Measurements from ENCODE around the gene RCBTB2.

Gene RCBTB2

GRCh38 chr13:48563626-48564025 is 30.7 kb upstream of the RCBTB2 start:
- no peak for DNase-seq (ENCODE audit: low spot score)

- DNase-seq (ENCODE audit: low spot score) = no peak
These were observed 29.6 kb upstream of the RCBTB2 start for GRCh38 chr13:48562296-48563066.

- no peak for DNase-seq (ENCODE audit: low spot score)
These were observed 28.8 kb upstream of the RCBTB2 start for GRCh38 chr13:48561466-48562235.

- DNase-seq (ENCODE audit: low spot score) = no peak
These were observed 27.9 kb upstream of the RCBTB2 start for GRCh38 chr13:48560657-48561337.

- DNase-seq (ENCODE audit: low spot score) = no peak
These were observed 26.9 kb upstream of the RCBTB2 start for GRCh38 chr13:48559638-48560320.

GRCh38 chr13:48556817-48557216 is 23.9 kb upstream of the RCBTB2 start:
- DNase-seq (ENCODE audit: low spot score) = no peak

GRCh38 chr13:48555441-48555840 is 22.6 kb upstream of the RCBTB2 start:
- DNase-seq (ENCODE audit: low spot score) = no peak

GRCh38 chr13:48551329-48551728 is 18.4 kb upstream of the RCBTB2 start:
- DNase-seq (ENCODE audit: low spot score) = no peak

GRCh38 chr13:48549658-48550057 is 16.8 kb upstream of the RCBTB2 start:
- DNase-seq (ENCODE audit: low spot score) = no peak

- DNase-seq (ENCODE audit: low spot score) = no peak
These were observed 14.8 kb upstream of the RCBTB2 start for GRCh38 chr13:48547663-48548092.

GRCh38 chr13:48545608-48546007 is 12.7 kb upstream of the RCBTB2 start:
- no peak for DNase-seq (ENCODE audit: low spot score)

GRCh38 chr13:48542581-48543341 is 9.9 kb upstream of the RCBTB2 start:
- DNase-seq (ENCODE audit: low spot score) = no peak

GRCh38 chr13:48542138-48542537 is 9.3 kb upstream of the RCBTB2 start:
- DNase-seq (ENCODE audit: low spot score) = no peak

- peak; percentile 4 for DNase-seq (ENCODE audit: low spot score)
These were observed 6.7 kb upstream of the RCBTB2 start for GRCh38 chr13:48539550-48539949.

GRCh38 chr13:48536621-48537250 is 3.9 kb upstream of the RCBTB2 start:
- DNase-seq (ENCODE audit: low spot score) = no peak

- no peak for DNase-seq (ENCODE audit: low spot score)
These were observed 2.9 kb upstream of the RCBTB2 start for GRCh38 chr13:48535766-48536165.

GRCh38 chr13:48534911-48535501 is 2.1 kb upstream of the RCBTB2 start:
- no peak for DNase-seq (ENCODE audit: low spot score)

GRCh38 chr13:48533961-48534600 is 1.2 kb upstream of the RCBTB2 start:
- no peak for DNase-seq (ENCODE audit: low spot score)

- DNase-seq (ENCODE audit: low spot score) = no peak
These were observed 699 bp downstream of the RCBTB2 start for GRCh38 chr13:48532256-48532505.
